Measurements from ENCODE around the gene SCARB2.

Gene SCARB2

GRCh38 chr4:76238701-76239100 is 25.1 kb upstream of the SCARB2 start:
- no peak overlapping the region for H3K4me3 ChIP-seq (ENCODE audit: control insufficient read depth, low read depth, low read length)
- no peak for DNase-seq (ENCODE audit: low read depth)
- TF ChIP-seq CTCF (IDR thresholded peaks at IDR 0.05; ENCODE audit: control insufficient read depth, insufficient read depth, low read depth, low read length, missing control alignments): no peak

GRCh38 chr4:76238236-76238635 is 24.6 kb upstream of the SCARB2 start:
- no peak overlapping the region for H3K4me3 ChIP-seq (ENCODE audit: control insufficient read depth, low read depth, low read length)
- DNase-seq (ENCODE audit: low read depth): no peak
- no peak for TF ChIP-seq CTCF (IDR thresholded peaks at IDR 0.05; ENCODE audit: control insufficient read depth, insufficient read depth, low read depth, low read length, missing control alignments)

GRCh38 chr4:76235915-76236314 is 22.3 kb upstream of the SCARB2 start:
- H3K4me3 ChIP-seq (ENCODE audit: control insufficient read depth, low read depth, low read length): no peak overlapping the region
- no peak for DNase-seq (ENCODE audit: low read depth)
- TF ChIP-seq CTCF (IDR thresholded peaks at IDR 0.05; ENCODE audit: control insufficient read depth, insufficient read depth, low read depth, low read length, missing control alignments): no peak

GRCh38 chr4:76235407-76235806 is 21.8 kb upstream of the SCARB2 start:
- TF ChIP-seq CTCF (IDR thresholded peaks at IDR 0.05; ENCODE audit: control insufficient read depth, insufficient read depth, low read depth, low read length, missing control alignments): no peak
- no peak for DNase-seq (ENCODE audit: low read depth)
- no peak overlapping the region for H3K4me3 ChIP-seq (ENCODE audit: control insufficient read depth, low read depth, low read length)

GRCh38 chr4:76234679-76235044 is 21.0 kb upstream of the SCARB2 start:
- no peak for TF ChIP-seq CTCF (IDR thresholded peaks at IDR 0.05; ENCODE audit: control insufficient read depth, insufficient read depth, low read depth, low read length, missing control alignments)
- no peak for DNase-seq (ENCODE audit: low read depth)
- no peak overlapping the region for H3K4me3 ChIP-seq (ENCODE audit: control insufficient read depth, low read depth, low read length)

- no peak overlapping the region for H3K4me3 ChIP-seq (ENCODE audit: control insufficient read depth, low read depth, low read length)
- TF ChIP-seq CTCF (IDR thresholded peaks at IDR 0.05; ENCODE audit: control insufficient read depth, insufficient read depth, low read depth, low read length, missing control alignments): no peak
- DNase-seq (ENCODE audit: low read depth): no peak
Observed at GRCh38 chr4:76233967-76234678, 20.5 kb upstream of the SCARB2 start.
